Body of pancreas (tissue), 4 donors: Measurements from ENCODE around the gene ABL1. TPM values are rescaled to one million over a fixed set of nuclear protein-coding genes. Genes with fewer than 3 reads are reported as not detected.

Source experiments
- ATAC-seq: fragments of 150-250 bp; one replicate; pipeline ENCODE4 v1.9.1; 2016
- DNase-seq, 4 donors: peaks; one replicate each; pipeline ENCODE4 v3.0.0-alpha.2; 2019
- H3K27ac ChIP-seq, 4 donors: fragments of 200-600 bp; sonication (generic); 1 replicate in 3 of 4; 2 replicates in 1 of 4; pipeline versions ENCODE4 v1.5.1 to v1.6.1; 2016 to 2019; ENCODE audit warnings: mild to moderate bottlenecking in 1 of 4, mixed read lengths in 1 of 4, moderate library complexity in 1 of 4
- H3K27me3 ChIP-seq, 2 donors: fragments of 200-600 bp; sonication (generic); one replicate each; pipeline ENCODE4 v1.6.0; 2016; ENCODE audit warnings: mild to moderate bottlenecking in 1 of 2
- H3K36me3 ChIP-seq, 2 donors: fragments of 200-600 bp; sonication (generic); replicated peaks in 1 of 2; 2 replicates each; pipeline ENCODE4 v1.5.1; 2016; ENCODE audit warnings: low read depth in 2 of 2; ENCODE audit not compliant: insufficient read depth in 1 of 2
- H3K4me1 ChIP-seq: fragments of 200-600 bp; sonication (generic); one replicate; pipeline ENCODE4 v1.6.0; 2016
- H3K4me3 ChIP-seq, 2 donors: fragments of 200-600 bp; sonication (generic); 1 replicate in 1 of 2; 2 replicates in 1 of 2; pipeline ENCODE4 v1.5.1; 2016 to 2019
- H3K9me3 ChIP-seq, 3 donors: fragments of 200-600 bp; sonication (generic); 1 replicate in 2 of 3; 2 replicates in 1 of 3; pipeline ENCODE4 v1.5.1; 2016
- POLR2A ChIP-seq, 3 donors: fragments of 450-650 bp; IDR thresholded peaks; one replicate each; pipeline ENCODE4 v1.6.1; 2016; ENCODE audit warnings: antibody characterized with exemption in 3 of 3, mild to moderate bottlenecking in 2 of 3
- WGBS, 2 donors: methylation state at CpG; one replicate each; pipeline ENCODE4 v1.1.5; 2017; 5-methylcytosine and 5-hydroxymethylcytosine counted together
- intact Hi-C: fragments of 100-400 bp; cut with DNase I; formaldehyde crosslinking; loops from one replicate; pipeline ENCODE4 v1.15.1; 2023
- total RNA-seq, 2 donors: library from RNA; depleted of rRNA; stranded (reverse); fragments of >200 nt; gene quantifications; one replicate each; pipeline ENCODE4 v1.1.0, GENCODE V29; 2016
- TF ChIP-seq, protein P1 (sequence below), 7 experiments: fragments of 450-650 bp in 4 of 7; fragments of 200-600 bp in 3 of 7; sonication (generic) in 3 of 7; IDR thresholded peaks; one replicate each; pipeline ENCODE4 v1.5.1; 2016 to 2019; ENCODE audit warnings: antibody characterized with exemption in 7 of 7

ABL1 gene
- total RNA-seq, 2 donors from 2014 or later = 23.3 to 29.0 TPM

DNA sequence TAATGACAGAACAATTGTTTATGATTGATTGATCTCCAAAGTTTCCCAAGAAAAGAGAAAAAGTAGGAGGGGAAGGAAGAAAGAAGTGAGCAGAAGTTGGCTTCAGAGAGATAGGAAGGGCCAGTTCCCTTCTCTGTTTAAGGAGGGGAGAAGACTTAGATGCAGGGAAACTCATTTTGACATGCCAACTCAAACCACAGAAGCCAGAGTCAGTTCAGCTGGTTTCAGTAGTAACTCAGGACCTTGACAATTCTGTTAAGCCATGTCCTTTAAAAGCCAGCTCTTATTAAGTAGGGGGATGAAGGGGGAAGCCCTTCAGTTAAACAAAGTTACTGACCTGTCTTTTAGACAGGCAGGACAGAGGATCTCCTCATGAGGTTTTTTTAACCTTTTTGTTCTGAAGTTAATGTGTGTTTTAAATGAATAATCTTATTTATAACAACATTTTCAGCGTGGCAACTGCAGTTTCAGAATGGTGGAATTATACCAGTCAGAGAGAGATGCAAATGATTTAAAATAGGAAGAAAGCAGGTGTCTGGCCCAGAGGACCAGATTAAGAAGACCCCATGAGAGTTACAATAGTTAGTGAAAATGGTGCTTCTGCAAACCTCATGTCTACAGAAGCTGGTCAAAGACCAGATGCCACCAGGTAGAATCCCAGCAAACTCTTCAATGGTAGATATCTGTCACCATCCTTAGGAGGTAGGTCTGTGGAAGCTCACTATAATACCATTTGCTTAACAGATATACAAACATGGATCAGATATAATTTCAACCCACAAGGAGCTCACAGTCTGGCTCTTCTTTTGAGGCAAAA lies 29.3 kb upstream of the ABL1 start:
- no peak overlapping the region for H3K4me3 ChIP-seq
- no peak for ATAC-seq
- no peaks in the 10 kb centered on the region for H3K27me3 ChIP-seq
- no peaks in the 10 kb centered on the region for H3K4me1 ChIP-seq
- intact Hi-C loops = no loop called here
- TF ChIP-seq POLR2A (IDR thresholded peaks at IDR 0.05) = no peak
- TF ChIP-seq, protein P1, sequence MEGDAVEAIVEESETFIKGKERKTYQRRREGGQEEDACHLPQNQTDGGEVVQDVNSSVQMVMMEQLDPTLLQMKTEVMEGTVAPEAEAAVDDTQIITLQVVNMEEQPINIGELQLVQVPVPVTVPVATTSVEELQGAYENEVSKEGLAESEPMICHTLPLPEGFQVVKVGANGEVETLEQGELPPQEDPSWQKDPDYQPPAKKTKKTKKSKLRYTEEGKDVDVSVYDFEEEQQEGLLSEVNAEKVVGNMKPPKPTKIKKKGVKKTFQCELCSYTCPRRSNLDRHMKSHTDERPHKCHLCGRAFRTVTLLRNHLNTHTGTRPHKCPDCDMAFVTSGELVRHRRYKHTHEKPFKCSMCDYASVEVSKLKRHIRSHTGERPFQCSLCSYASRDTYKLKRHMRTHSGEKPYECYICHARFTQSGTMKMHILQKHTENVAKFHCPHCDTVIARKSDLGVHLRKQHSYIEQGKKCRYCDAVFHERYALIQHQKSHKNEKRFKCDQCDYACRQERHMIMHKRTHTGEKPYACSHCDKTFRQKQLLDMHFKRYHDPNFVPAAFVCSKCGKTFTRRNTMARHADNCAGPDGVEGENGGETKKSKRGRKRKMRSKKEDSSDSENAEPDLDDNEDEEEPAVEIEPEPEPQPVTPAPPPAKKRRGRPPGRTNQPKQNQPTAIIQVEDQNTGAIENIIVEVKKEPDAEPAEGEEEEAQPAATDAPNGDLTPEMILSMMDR (IDR thresholded peaks at IDR 0.05) = no peak
- WGBS, 2 donors = 65 to 74% methylated on average over 1 of the region's 1 CpG
- H3K27ac ChIP-seq = no peak overlapping the region
- no peaks in the 10 kb centered on the region for H3K36me3 ChIP-seq
- no peak for DNase-seq
- H3K9me3 ChIP-seq = no peaks in the 10 kb centered on the region

DNA sequence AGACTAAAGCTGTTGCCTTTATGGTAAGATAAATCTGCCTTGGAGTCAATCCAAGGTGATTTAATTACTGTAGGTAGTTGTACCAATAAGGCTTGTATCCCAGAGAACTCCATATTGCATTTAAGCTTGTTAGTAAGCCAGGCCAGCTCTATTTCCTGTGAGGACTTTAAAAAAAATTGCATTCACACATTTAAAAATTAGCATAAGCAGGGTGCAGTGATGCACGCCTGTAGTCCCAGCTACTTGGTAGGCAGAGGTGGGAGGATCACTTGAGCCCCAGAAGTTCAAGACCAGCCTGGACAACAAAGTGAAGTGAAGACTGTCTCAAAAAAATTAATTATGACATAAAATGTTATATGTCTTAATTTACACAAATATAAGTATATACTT lies 28.7 kb upstream of the ABL1 start:
- H3K27ac ChIP-seq = no peak overlapping the region
- DNase-seq (no peak), ATAC-seq (no peak)
- H3K36me3 ChIP-seq = no peaks in the 10 kb centered on the region
- TF ChIP-seq, protein P1 (IDR thresholded peaks at IDR 0.05) = no peak
- TF ChIP-seq POLR2A (IDR thresholded peaks at IDR 0.05) = no peak
- H3K9me3 ChIP-seq = no peaks in the 10 kb centered on the region
- H3K4me3 ChIP-seq = no peak overlapping the region
- H3K27me3 ChIP-seq = no peaks in the 10 kb centered on the region
- H3K4me1 ChIP-seq = no peaks in the 10 kb centered on the region
- intact Hi-C loops = no loop called here
- WGBS, 2 donors = 77 to 95% methylated on average over 1 of the region's 1 CpG

DNA sequence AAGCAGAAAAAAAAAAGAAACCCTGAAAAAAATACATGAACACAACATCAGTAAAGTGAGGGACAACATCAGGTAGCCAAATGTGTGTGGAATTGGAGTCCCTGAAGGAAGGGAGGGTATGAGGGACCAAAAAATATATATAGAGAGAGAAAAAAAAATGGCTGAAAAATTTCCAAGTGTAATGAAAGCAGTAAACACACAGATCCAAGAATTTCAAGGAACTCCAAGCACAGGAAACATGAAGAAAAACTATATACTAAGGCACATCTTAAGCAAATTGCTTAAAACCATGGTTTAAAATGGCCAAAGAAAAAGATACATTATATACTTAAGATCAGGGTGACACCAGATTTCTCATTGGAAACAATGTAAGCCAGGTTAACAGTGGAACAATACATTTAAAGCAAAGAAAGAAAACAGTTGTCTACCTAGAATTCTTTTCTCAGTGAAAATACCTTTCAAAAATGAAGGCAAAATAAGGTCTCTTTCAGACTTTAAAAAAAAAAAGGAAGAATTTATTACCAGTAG lies 24.4 kb upstream of the ABL1 start:
- TF ChIP-seq POLR2A (IDR thresholded peaks at IDR 0.05) = no peak
- TF ChIP-seq, protein P1 (IDR thresholded peaks at IDR 0.05) = no peak
- ATAC-seq (no peak), DNase-seq (no peak)
- no peak overlapping the region for H3K4me3 ChIP-seq
- no peaks in the 10 kb centered on the region for H3K36me3 ChIP-seq
- no peak overlapping the region for H3K27ac ChIP-seq
- H3K9me3 ChIP-seq = no peaks in the 10 kb centered on the region
- H3K27me3 ChIP-seq = no peaks in the 10 kb centered on the region
- no peaks in the 10 kb centered on the region for H3K4me1 ChIP-seq
- intact Hi-C loops = no loop called here

DNA sequence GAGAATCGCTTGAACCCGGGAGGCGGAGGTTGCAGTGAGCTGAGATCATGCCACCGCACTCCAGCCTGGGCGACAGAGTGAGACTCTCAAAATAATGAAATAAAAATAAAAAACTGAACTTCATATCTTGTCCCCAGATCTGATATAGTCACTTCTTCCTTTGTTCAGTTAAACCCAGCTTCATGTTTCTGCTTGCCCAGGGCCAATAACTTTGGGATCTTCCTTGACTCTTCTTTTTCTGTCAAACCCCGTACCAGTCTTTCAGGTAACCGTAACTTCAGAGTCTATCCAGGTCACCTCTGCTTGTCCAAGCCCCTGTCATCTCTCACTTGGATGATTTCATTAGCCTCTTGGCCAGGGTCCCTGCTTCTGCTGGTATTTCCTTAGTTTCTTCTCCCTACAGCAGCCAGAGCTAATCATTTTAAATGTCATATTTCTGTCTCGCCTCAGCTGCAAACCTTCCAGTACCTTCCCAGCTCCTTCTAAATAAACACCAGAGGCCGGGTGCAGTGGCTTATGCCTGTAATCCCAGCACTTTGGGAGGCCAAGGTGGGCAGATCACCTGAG lies 19.7 kb upstream of the ABL1 start:
- Histone ChIP-seq H3K4me3 (no peak overlapping the region), H3K36me3 (no peaks in the 10 kb centered on the region), H3K27me3 (no peaks in the 10 kb centered on the region), H3K27ac (no peak overlapping the region), H3K9me3 (peaks cover 0 to 6% (median 0%) of the 10 kb centered on the region in 3 donors), H3K4me1 (no peaks in the 10 kb centered on the region)
- 88% methylated on average over 9 of the region's 9 CpGs for WGBS, 2 donors
- TF ChIP-seq, protein P1 (IDR thresholded peaks at IDR 0.05) = no peak
- no peak for TF ChIP-seq POLR2A (IDR thresholded peaks at IDR 0.05)
- DNase-seq (no peak), ATAC-seq (no peak)
- intact Hi-C loops = no loop called here
